H1 (cell line): ENCODE results near the gene CILP. TPM values are rescaled to one million over a fixed set of nuclear protein-coding genes. Genes with fewer than 3 reads are reported as not detected.

ENCODE experiments used
- CTCF ChIA-PET: fragments of 300-600 bp; sonication (Branson Sonifier 250); formaldehyde crosslinking; loops from one replicate; lab custom pipeline; 2021; ENCODE audit not compliant: partially characterized antibody; lab: Charles Lee
- POLR2A ChIA-PET: fragments of 300-600 bp; sonication (Branson Sonifier 250); formaldehyde crosslinking; loops from one replicate; lab custom pipeline; 2021; ENCODE audit warnings: inconsistent platforms; ENCODE audit not compliant: partially characterized antibody; lab: Charles Lee
- DNase-seq, 2 experiments: peaks; one replicate each; pipeline versions ENCODE4 v3.0.0 to v3.0.0-alpha.2; 2010 to 2022; ENCODE audit warnings: low spot score in 2 of 2, low read depth in 1 of 2, mixed read lengths in 1 of 2
- FAIRE-seq: peaks from 2 replicates; lab custom pipeline; 2011; peaks lifted over from hg19 to GRCh38; lab: Jason Lieb, UNC
- H2AFZ ChIP-seq: 2 replicates; pipeline ENCODE4 v1.8.1; 2012; ENCODE audit warnings: low read length, inconsistent platforms
- H2AK5ac ChIP-seq: 2 replicates; pipeline ENCODE4 v1.6.1; 2013; ENCODE audit warnings: low read depth, low read length
- H2BK120ac ChIP-seq: replicated peaks from 2 replicates; pipeline ENCODE3; 2013; ENCODE audit warnings: low read depth, low read length, inconsistent platforms
- H2BK12ac ChIP-seq: 2 replicates; pipeline ENCODE4 v1.6.1; 2013; ENCODE audit warnings: low read depth, low read length
- H2BK15ac ChIP-seq: 2 replicates; pipeline ENCODE4 v1.6.1; 2013; ENCODE audit warnings: low read length
- H2BK20ac ChIP-seq: 2 replicates; pipeline ENCODE4 v1.6.1; 2013; ENCODE audit warnings: low read length
- H2BK5ac ChIP-seq: 2 replicates; pipeline ENCODE4 v1.6.1; 2013; ENCODE audit warnings: low read depth, low read length
- H3K14ac ChIP-seq: 2 replicates; pipeline ENCODE4 v1.6.1; 2013; ENCODE audit warnings: inconsistent platforms; ENCODE audit not compliant: insufficient read length
- H3K18ac ChIP-seq: 2 replicates; pipeline ENCODE4 v1.6.1; 2013; ENCODE audit warnings: low read length; ENCODE audit errors: extremely low read depth
- H3K23ac ChIP-seq: 2 replicates; pipeline ENCODE4 v1.6.1; 2013; ENCODE audit warnings: inconsistent platforms; ENCODE audit not compliant: insufficient read length
- H3K23me2 ChIP-seq: 2 replicates; pipeline ENCODE4 v1.6.1; 2013; ENCODE audit warnings: low read depth, low read length
- H3K27ac ChIP-seq: 2 replicates; pipeline ENCODE4 v1.6.1; 2011; ENCODE audit warnings: low read depth, low read length, inconsistent platforms
- H3K27me3 ChIP-seq, 4 experiments: replicated peaks in 1 of 4; 1 replicate in 1 of 4; 2 replicates in 3 of 4; pipeline versions ENCODE4 v1.6.1 to v1.8.1; 2011 to 2013; ENCODE audit warnings: low read length in 3 of 4, mild to moderate bottlenecking in 3 of 4, inconsistent platforms in 2 of 4, mixed read lengths in 2 of 4, moderate library complexity in 1 of 4; ENCODE audit not compliant: control insufficient read depth in 3 of 4, insufficient read depth in 3 of 4; ENCODE audit errors: extremely low read depth in 1 of 4
- H3K36me3 ChIP-seq, 4 experiments: 2 replicates each; pipeline versions ENCODE4 v1.6.1 to v1.8.1; 2011 to 2013; ENCODE audit warnings: mild to moderate bottlenecking in 4 of 4, low read length in 3 of 4, moderate library complexity in 2 of 4, control low read depth in 1 of 4, inconsistent platforms in 1 of 4; ENCODE audit not compliant: insufficient read depth in 4 of 4, control insufficient read depth in 2 of 4
- H3K4ac ChIP-seq: replicated peaks from 2 replicates; pipeline ENCODE3; 2013; ENCODE audit warnings: low read length, low read depth, mixed read lengths, inconsistent platforms; ENCODE audit not compliant: insufficient read length
- H3K4me1 ChIP-seq, 4 experiments: replicated peaks in 1 of 4; 1 replicate in 1 of 4; 2 replicates in 3 of 4; pipeline versions ENCODE4 v1.6.1 to v1.8.1; 2011 to 2013; ENCODE audit warnings: low read length in 3 of 4, inconsistent platforms in 2 of 4, mixed read lengths in 1 of 4; ENCODE audit not compliant: insufficient read depth in 4 of 4, control insufficient read depth in 3 of 4
- H3K4me2 ChIP-seq, 2 experiments: 2 replicates each; pipeline versions ENCODE4 v1.6.1 to v1.8.1; 2011 to 2013; ENCODE audit warnings: low read depth in 2 of 2, low read length in 2 of 2, control low read depth in 1 of 2, inconsistent platforms in 1 of 2, mild to moderate bottlenecking in 1 of 2; ENCODE audit not compliant: insufficient read depth in 1 of 2
- H3K4me3 ChIP-seq, 4 experiments: fragments of 200-600, 300-600 bp in 1 of 4; sonication (generic), shearing (Covaris generic), sonication (Bioruptor Twin) in 1 of 4; 2 replicates each; pipeline versions ENCODE4 v1.5.1 to v1.8.1; 2011 to 2016; ENCODE audit warnings: low read length in 4 of 4, low read depth in 3 of 4, control low read depth in 2 of 4, inconsistent platforms in 2 of 4, mild to moderate bottlenecking in 2 of 4, mixed read lengths in 1 of 4, moderate library complexity in 1 of 4; ENCODE audit not compliant: insufficient read depth in 2 of 4; ENCODE audit errors: extremely low read depth in 1 of 4
- H3K56ac ChIP-seq: replicated peaks from 2 replicates; pipeline ENCODE3; 2013; ENCODE audit warnings: low read depth, mild to moderate bottlenecking, mixed read lengths, low read length, inconsistent platforms; ENCODE audit not compliant: insufficient read length
- H3K79me1 ChIP-seq: 2 replicates; pipeline ENCODE4 v1.6.1; 2013; ENCODE audit warnings: low read depth, low read length, control low read depth
- H3K79me2 ChIP-seq, 2 experiments: 2 replicates each; pipeline versions ENCODE4 v1.6.1 to v1.8.1; 2012 to 2013; ENCODE audit warnings: low read length in 2 of 2, mild to moderate bottlenecking in 2 of 2, inconsistent platforms in 1 of 2; ENCODE audit not compliant: insufficient read depth in 2 of 2, control insufficient read depth in 1 of 2
- H3K9ac ChIP-seq, 4 experiments: replicated peaks in 1 of 4; 1 replicate in 1 of 4; 2 replicates in 3 of 4; pipeline versions ENCODE4 v1.6.1 to v1.8.1; 2011 to 2013; ENCODE audit warnings: low read depth in 3 of 4, low read length in 3 of 4, control low read depth in 2 of 4, mild to moderate bottlenecking in 2 of 4, moderate library complexity in 2 of 4, inconsistent platforms in 1 of 4; ENCODE audit errors: extremely low read depth in 1 of 4
- H3K9me3 ChIP-seq, 2 experiments: 2 replicates each; pipeline versions ENCODE4 v1.6.1 to v1.8.1; 2012 to 2013; ENCODE audit warnings: mild to moderate bottlenecking in 2 of 2, moderate library complexity in 2 of 2, control low read depth in 1 of 2, inconsistent platforms in 1 of 2, low read depth in 1 of 2, low read length in 1 of 2, mixed read lengths in 1 of 2; ENCODE audit not compliant: insufficient read depth in 2 of 2
- H4K20me1 ChIP-seq, 2 experiments: replicated peaks in 1 of 2; 2 replicates each; pipeline versions ENCODE3 to v1.8.1; 2011 to 2013; ENCODE audit warnings: inconsistent platforms in 2 of 2, low read length in 2 of 2, mild to moderate bottlenecking in 1 of 2; ENCODE audit not compliant: insufficient read depth in 2 of 2, control insufficient read depth in 1 of 2
- H4K5ac ChIP-seq: 2 replicates; pipeline ENCODE4 v1.6.1; 2013; ENCODE audit warnings: low read length, low read depth, mixed read lengths, inconsistent platforms; ENCODE audit not compliant: insufficient read length
- H4K8ac ChIP-seq: 2 replicates; pipeline ENCODE4 v1.8.0; 2013; ENCODE audit warnings: mild to moderate bottlenecking, moderate library complexity, low read length, inconsistent platforms; ENCODE audit not compliant: insufficient read depth; ENCODE audit errors: extremely low read depth
- H4K91ac ChIP-seq: replicated peaks from 2 replicates; pipeline ENCODE3; 2013; ENCODE audit warnings: low read length, mixed read lengths, inconsistent platforms; ENCODE audit not compliant: insufficient read length
- BACH1 ChIP-seq: IDR thresholded peaks from 2 replicates; pipeline ENCODE4 v1.6.1; 2012; ENCODE audit warnings: low read length, improper control_type of control experiment
- CBX8 ChIP-seq: fragments of 300-800, 300-1000 bp; sonication (generic); IDR thresholded peaks from 2 replicates; pipeline ENCODE4 v1.7.1; 2016; ENCODE audit warnings: low read depth, low read length, borderline replicate concordance
- EP300 ChIP-seq, 2 experiments: IDR thresholded peaks; 1 replicate in 1 of 2; 2 replicates in 1 of 2; pipeline ENCODE4 v1.6.1; 2011 to 2012; ENCODE audit warnings: low read depth in 2 of 2, low read length in 2 of 2, mild to moderate bottlenecking in 2 of 2, borderline replicate concordance in 1 of 2, inconsistent platforms in 1 of 2, moderate library complexity in 1 of 2
- FOSL1 ChIP-seq: IDR thresholded peaks from 2 replicates; pipeline ENCODE4 v1.6.1; 2011; ENCODE audit warnings: mild to moderate bottlenecking, low read depth, low read length, moderate library complexity; ENCODE audit not compliant: insufficient read depth
- KDM1A ChIP-seq: fragments of 200-600, 300-600 bp; sonication (generic); IDR thresholded peaks from 2 replicates; pipeline ENCODE4 v1.7.1; 2016; ENCODE audit warnings: mild to moderate bottlenecking, low read length, borderline replicate concordance
- KDM4A ChIP-seq: IDR thresholded peaks from one replicate; pipeline ENCODE4 v1.7.1; 2012; ENCODE audit warnings: low read depth, mild to moderate bottlenecking, moderate library complexity, low read length, inconsistent platforms; ENCODE audit not compliant: severe bottlenecking
- NRF1 ChIP-seq: IDR thresholded peaks from 2 replicates; pipeline ENCODE4 v1.6.1; 2011; ENCODE audit warnings: mild to moderate bottlenecking, low read depth, low read length, improper control_type of control experiment
- RFX5 ChIP-seq: IDR thresholded peaks from 2 replicates; pipeline ENCODE4 v1.6.1; 2011; ENCODE audit warnings: low read depth, low read length, improper control_type of control experiment, borderline replicate concordance
- SP1 ChIP-seq: IDR thresholded peaks from 2 replicates; pipeline ENCODE4 v1.6.1; 2011; ENCODE audit warnings: low read depth, low read length
- SP4 ChIP-seq: IDR thresholded peaks from 2 replicates; pipeline ENCODE4 v1.6.1; 2012; ENCODE audit warnings: low read length, inconsistent platforms
- SRF ChIP-seq: IDR thresholded peaks from 2 replicates; pipeline ENCODE4 v1.6.1; 2011; ENCODE audit warnings: mild to moderate bottlenecking, low read depth, low read length, moderate library complexity
- TAF1 ChIP-seq: IDR thresholded peaks from 2 replicates; pipeline ENCODE4 v1.6.1; 2011; ENCODE audit warnings: mild to moderate bottlenecking, low read depth, low read length
- WGBS, 2 experiments: shearing (Covaris generic) in 1 of 2; methylation state at CpG; one replicate each; pipeline versions ENCODE4 v1.1.6 to v1.1.7; 2013 to 2015; ENCODE audit warnings: low lambda C conversion rate in 2 of 2, mixed read lengths in 2 of 2, inconsistent platforms in 1 of 2, low coverage in 1 of 2, missing lambda C conversion rate in 1 of 2; ENCODE audit not compliant: insufficient replicate concordance in 2 of 2, insufficient coverage in 1 of 2, insufficient read length in 1 of 2; ENCODE audit errors: extremely low coverage in 1 of 2, missing lambda C conversion rate in 1 of 2; 5-methylcytosine and 5-hydroxymethylcytosine counted together
- polyA plus RNA-seq, 7 experiments: library from polyadenylated mRNA; depleted of rRNA in 3 of 7; stranded (reverse) in 5 of 7; unstranded in 2 of 7; fragments of >200 nt in 5 of 7; fragments of 200-250 nt in 2 of 7; gene quantifications; 1 replicate in 5 of 7; 2 replicates in 1 of 7; 4 replicates in 1 of 7; pipeline versions ENCODE4 v1.2.1 to v1.2.3, GENCODE V29; 2011 to 2013; ENCODE audit warnings: missing spikeins in 2 of 7, mixed read lengths in 2 of 7
- total RNA-seq: library from RNA; stranded (reverse); fragmentation: NEBNext Ultra II Directional; extraction: Animal tissue kit (Norgen Biotek cat#: 25700); gene quantifications from 2 replicates; pipeline ENCODE4 v1.2.1, GENCODE V29; 2021
- TF ChIP-seq, protein P1 (sequence below): IDR thresholded peaks from 2 replicates; pipeline ENCODE4 v1.6.1; 2012; ENCODE audit warnings: inconsistent platforms

The CILP gene
- total and polyA plus RNA-seq, 2 of the 8 experiments (the other 6 are each of a cell fraction or from before 2014, with no cell fraction given): 0.02 TPM; not detected in 1

DNA sequence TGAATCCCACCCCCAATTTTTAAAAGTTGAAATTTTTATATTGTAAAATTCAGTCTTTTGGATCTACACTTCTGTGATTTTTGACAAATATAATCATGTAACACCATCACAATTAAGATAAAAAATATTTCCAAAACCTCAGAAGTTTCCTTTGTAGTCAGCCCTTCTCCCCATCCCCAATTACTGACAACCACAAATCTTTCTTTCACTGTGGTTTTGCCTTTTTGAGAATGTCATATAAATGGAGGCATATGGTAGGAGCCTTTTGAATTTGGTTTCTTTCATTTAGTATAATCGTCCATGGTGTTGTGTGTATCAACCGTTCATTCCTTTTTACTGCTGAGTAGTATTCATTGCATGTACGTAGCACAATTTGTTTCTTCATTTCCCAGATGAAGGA is 7.9 kb upstream of the CILP start:
- no peaks in the 10 kb centered on the region for H3K4me1 ChIP-seq
- no peaks in the 10 kb centered on the region for H3K79me1 ChIP-seq
- H4K8ac ChIP-seq: no peak overlapping the region
- H3K4me3 ChIP-seq: no peak overlapping the region
- WGBS, 2 experiments: 93% methylated on average over 3 of the region's 3 CpGs; no CpG with 5 or more reads in 1 of the 2 experiments
- H3K18ac ChIP-seq: no peak overlapping the region
- no peaks in the 10 kb centered on the region for H4K20me1 ChIP-seq
- no peak overlapping the region for H4K91ac ChIP-seq
- H3K79me2 ChIP-seq: no peaks in the 10 kb centered on the region
- H3K36me3 ChIP-seq: no peaks in the 10 kb centered on the region
- no peak overlapping the region for H2AFZ ChIP-seq
- no peak overlapping the region for H3K27ac ChIP-seq
- no peak overlapping the region for H3K4me2 ChIP-seq
- H3K14ac ChIP-seq: no peak overlapping the region
- ChIA-PET POLR2A (interaction anchor here (1.0 kb wide), 1 partner anchor 12 kb away, joined by 4 read pairs; no protein-coding TSS in a partner anchor), CTCF (interaction anchor here (1.2 kb wide), 1 partner anchor 38 kb away, joined by 4 read pairs; no protein-coding TSS in a partner anchor)
- H3K9ac ChIP-seq: no peak overlapping the region
- no peaks in the 10 kb centered on the region for H3K27me3 ChIP-seq
- H3K9me3 ChIP-seq: no peaks in the 10 kb centered on the region
- no peak overlapping the region for H2BK5ac ChIP-seq
- H3K23me2 ChIP-seq: no peaks in the 10 kb centered on the region
- no peak overlapping the region for H2BK12ac ChIP-seq
- no peak for DNase-seq
- no peak overlapping the region for H2BK120ac ChIP-seq
- no peak overlapping the region for H3K4ac ChIP-seq
- no peak for FAIRE-seq
- no peak overlapping the region for H2BK20ac ChIP-seq
- no peak overlapping the region for H2BK15ac ChIP-seq
- H4K5ac ChIP-seq: no peak overlapping the region
- no peak overlapping the region for H3K56ac ChIP-seq
- H3K23ac ChIP-seq: no peak overlapping the region
- no peak overlapping the region for H2AK5ac ChIP-seq
- TF ChIP-seq RFX5: no peak
- TF ChIP-seq EP300 (IDR thresholded peaks at IDR 0.05; ENCODE audit: borderline replicate concordance in 1 of 2, low read depth in 2 of 2, low read length in 2 of 2): no peak
- no peak for TF ChIP-seq KDM1A
- TF ChIP-seq BACH1: no peak
- no peak for TF ChIP-seq KDM4A
- TF ChIP-seq, protein P1, sequence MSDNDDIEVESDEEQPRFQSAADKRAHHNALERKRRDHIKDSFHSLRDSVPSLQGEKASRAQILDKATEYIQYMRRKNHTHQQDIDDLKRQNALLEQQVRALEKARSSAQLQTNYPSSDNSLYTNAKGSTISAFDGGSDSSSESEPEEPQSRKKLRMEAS: no peak
- no peak for TF ChIP-seq FOSL1
- TF ChIP-seq SRF: no peak
- no peak for TF ChIP-seq TAF1
- no peak for TF ChIP-seq NRF1
- no peak for TF ChIP-seq SP1
- no peak for TF ChIP-seq CBX8
- TF ChIP-seq SP4: no peak
